ENCODE data around the gene CD34. TPM values are rescaled to one million over a fixed set of nuclear protein-coding genes. Genes with fewer than 3 reads are reported as not detected.

CD34 gene, protein sequence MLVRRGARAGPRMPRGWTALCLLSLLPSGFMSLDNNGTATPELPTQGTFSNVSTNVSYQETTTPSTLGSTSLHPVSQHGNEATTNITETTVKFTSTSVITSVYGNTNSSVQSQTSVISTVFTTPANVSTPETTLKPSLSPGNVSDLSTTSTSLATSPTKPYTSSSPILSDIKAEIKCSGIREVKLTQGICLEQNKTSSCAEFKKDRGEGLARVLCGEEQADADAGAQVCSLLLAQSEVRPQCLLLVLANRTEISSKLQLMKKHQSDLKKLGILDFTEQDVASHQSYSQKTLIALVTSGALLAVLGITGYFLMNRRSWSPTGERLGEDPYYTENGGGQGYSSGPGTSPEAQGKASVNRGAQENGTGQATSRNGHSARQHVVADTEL
- total RNA-seq (2014; rRNA removed) (not detected in 2 replicates), Bru-seq, nascent RNA (percentile 5 among the genes with signal in this experiment), BruChase-seq, experiment 1, labeled RNA remaining after a 6-hour chase (percentile 3 among the genes with signal in this experiment), BruChase-seq, experiment 2, labeled RNA remaining after a 2-hour chase (percentile 5 among the genes with signal in this experiment)
- long read RNA-seq = 0 reads

DNA sequence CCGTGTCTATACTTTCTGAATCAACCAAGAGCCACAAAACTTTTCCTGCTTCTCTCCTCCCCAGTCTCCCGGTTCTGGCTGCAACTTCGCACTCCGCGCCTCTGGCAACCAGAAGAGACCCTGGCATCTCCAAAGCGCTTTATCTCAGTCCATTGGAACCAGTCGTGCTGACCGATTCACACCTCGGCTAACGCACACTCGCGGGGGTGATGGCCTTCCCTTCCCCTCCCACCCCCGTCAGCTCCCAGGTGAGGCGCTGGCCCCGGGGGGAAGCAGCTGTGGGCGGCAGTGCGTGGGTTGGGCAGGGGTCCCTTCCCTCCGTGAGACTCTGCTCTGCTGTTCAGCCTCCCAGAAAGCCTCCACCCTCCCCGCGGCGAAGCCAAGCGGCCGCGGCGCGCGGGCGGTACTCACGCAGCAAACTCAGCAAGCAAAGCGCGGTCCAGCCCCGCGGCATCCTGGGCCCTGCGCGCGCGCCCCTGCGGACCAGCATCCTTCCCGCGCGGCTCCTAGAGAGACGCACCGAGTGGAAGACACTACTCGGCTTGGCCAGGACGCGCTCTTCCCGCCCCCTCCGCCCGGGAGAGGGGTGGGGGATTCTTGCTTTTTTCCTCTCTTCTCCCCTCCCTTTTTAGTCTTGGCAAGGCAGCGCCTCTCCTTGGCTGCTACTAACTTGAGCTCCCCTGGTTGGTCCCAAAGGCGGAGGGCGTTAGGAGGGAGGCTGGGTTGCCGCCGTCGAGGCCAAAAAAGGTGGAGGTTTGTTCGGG, at the start of gene CD34:
Gene CD34 (minus strand): TSS at position 535 of the 764 bp plus-strand sequence. CDS start 45 bp downstream, at position 490.
- Histone ChIP-seq H3K4me2 (ENCODE audit: low read length) (peak within 1 kb of the TSS; percentile 20), H2AFZ (ENCODE audit: low read length) (no peak within 1 kb of the TSS; the same call in 1 of the 2 replicates)

GRCh38 chr1:207960346-207960745, 49.4 kb upstream of the CD34 start:
- H3K4me2 ChIP-seq (ENCODE audit: low read length) = no peak overlapping the region
- H3K36me3 ChIP-seq (ENCODE audit: low read depth, low read length) = no peaks in the 10 kb centered on the region
- H3K9ac ChIP-seq (ENCODE audit: low read length) = no peak overlapping the region
- BruUV-seq (replicated peaks) = no TSS peak
- no peaks in the 10 kb centered on the region for H3K79me2 ChIP-seq (ENCODE audit: low read length)
- intact Hi-C loops (cut with micrococcal nuclease) = no loop called here
- TF ChIP-seq EZH2phosphoT487 (IDR thresholded peaks at IDR 0.05; ENCODE audit: borderline replicate concordance, low read length) (no peak), EZH2 (IDR thresholded peaks at IDR 0.05; ENCODE audit: low read length, unreplicated experiment) (no peak)
- TF ChIP-seq, protein P1, sequence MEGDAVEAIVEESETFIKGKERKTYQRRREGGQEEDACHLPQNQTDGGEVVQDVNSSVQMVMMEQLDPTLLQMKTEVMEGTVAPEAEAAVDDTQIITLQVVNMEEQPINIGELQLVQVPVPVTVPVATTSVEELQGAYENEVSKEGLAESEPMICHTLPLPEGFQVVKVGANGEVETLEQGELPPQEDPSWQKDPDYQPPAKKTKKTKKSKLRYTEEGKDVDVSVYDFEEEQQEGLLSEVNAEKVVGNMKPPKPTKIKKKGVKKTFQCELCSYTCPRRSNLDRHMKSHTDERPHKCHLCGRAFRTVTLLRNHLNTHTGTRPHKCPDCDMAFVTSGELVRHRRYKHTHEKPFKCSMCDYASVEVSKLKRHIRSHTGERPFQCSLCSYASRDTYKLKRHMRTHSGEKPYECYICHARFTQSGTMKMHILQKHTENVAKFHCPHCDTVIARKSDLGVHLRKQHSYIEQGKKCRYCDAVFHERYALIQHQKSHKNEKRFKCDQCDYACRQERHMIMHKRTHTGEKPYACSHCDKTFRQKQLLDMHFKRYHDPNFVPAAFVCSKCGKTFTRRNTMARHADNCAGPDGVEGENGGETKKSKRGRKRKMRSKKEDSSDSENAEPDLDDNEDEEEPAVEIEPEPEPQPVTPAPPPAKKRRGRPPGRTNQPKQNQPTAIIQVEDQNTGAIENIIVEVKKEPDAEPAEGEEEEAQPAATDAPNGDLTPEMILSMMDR (conservative IDR thresholded peaks at IDR 0.05; ENCODE audit: low read depth, low read length) = no peak
- no peaks in the 10 kb centered on the region for H3K9me2 ChIP-seq (replicated peaks; ENCODE audit: low read length)
- no peak overlapping the region for H3K4me3 ChIP-seq (ENCODE audit: low read length)
- no peaks in the 10 kb centered on the region for H4K20me1 ChIP-seq (ENCODE audit: low read length)
- ATAC-seq (no peak), DNase-seq (no peak)
- ChIA-PET POLR2A (ENCODE audit: unreplicated experiment) (no interaction called here), CTCF (no interaction called here)
- no peak overlapping the region for H2AFZ ChIP-seq (ENCODE audit: low read length)
- no peaks in the 10 kb centered on the region for H3K9me3 ChIP-seq (ENCODE audit: low read length)
- H3K27ac ChIP-seq (ENCODE audit: low read length) = no peak overlapping the region
- no peaks in the 10 kb centered on the region for H3F3A ChIP-seq (ENCODE audit: low read length, unreplicated experiment)
- peaks cover 14% of the 10 kb centered on the region for H3K4me1 ChIP-seq (ENCODE audit: insufficient read depth, low read length)
- 0 out of 2 replicates have a peak, but pooled peaks cover 1% of the 10 kb centered on the region for H3K27me3 ChIP-seq (ENCODE audit: low read length)

More for the DNA sequence above, at the start of gene CD34:
- H3K27me3 ChIP-seq (ENCODE audit: low read length) = peaks cover 28% of the 10 kb centered on the region
- no peaks in the 10 kb centered on the region for H3K9me3 ChIP-seq (ENCODE audit: low read length)
- ChIA-PET CTCF (no interaction called here), POLR2A (ENCODE audit: unreplicated experiment) (interaction anchor here (0.6 kb wide), 1 partner anchor 87 kb away, joined by 9 read pairs; no protein-coding TSS in a partner anchor)
- DNase-seq (no peak), ATAC-seq (no peak)
- intact Hi-C loops (cut with micrococcal nuclease) = no loop called here
- TF ChIP-seq EZH2phosphoT487 (IDR thresholded peaks at IDR 0.05; ENCODE audit: borderline replicate concordance, low read length) (no peak), EZH2 (IDR thresholded peaks at IDR 0.05; ENCODE audit: low read length, unreplicated experiment) (peak; percentile 41)
- no peaks in the 10 kb centered on the region for H3F3A ChIP-seq (ENCODE audit: low read length, unreplicated experiment)
- no peaks in the 10 kb centered on the region for H3K36me3 ChIP-seq (ENCODE audit: low read depth, low read length)
- H3K79me2 ChIP-seq (ENCODE audit: low read length) = no peaks in the 10 kb centered on the region
- H3K9ac ChIP-seq (ENCODE audit: low read length) = no peak within 1 kb of the TSS
- H3K4me1 ChIP-seq (ENCODE audit: insufficient read depth, low read length) = no peaks in the 10 kb centered on the region
- H3K4me3 ChIP-seq (ENCODE audit: low read length) = peak within 1 kb of the TSS; percentile 39; the same call in 1 of the 2 replicates
- no peak within 1 kb of the TSS for H3K27ac ChIP-seq (ENCODE audit: low read length)
- no peaks in the 10 kb centered on the region for H4K20me1 ChIP-seq (ENCODE audit: low read length)
- no peaks in the 10 kb centered on the region for H3K9me2 ChIP-seq (replicated peaks; ENCODE audit: low read length)
- no TSS peak for BruUV-seq (replicated peaks)

GRCh38 chr1:207959910-207960309, 49.0 kb upstream of the CD34 start:
- no peak overlapping the region for H3K27ac ChIP-seq (ENCODE audit: low read length)
- DNase-seq (no peak), ATAC-seq (no peak)
- no peaks in the 10 kb centered on the region for H3K9me2 ChIP-seq (replicated peaks; ENCODE audit: low read length)
- H3K79me2 ChIP-seq (ENCODE audit: low read length) = no peaks in the 10 kb centered on the region
- H3K4me2 ChIP-seq (ENCODE audit: low read length) = no peak overlapping the region
- no peak overlapping the region for H2AFZ ChIP-seq (ENCODE audit: low read length)
- H3K9me3 ChIP-seq (ENCODE audit: low read length) = no peaks in the 10 kb centered on the region
- H3K4me1 ChIP-seq (ENCODE audit: insufficient read depth, low read length) = peaks cover 14% of the 10 kb centered on the region
- no peaks in the 10 kb centered on the region for H3F3A ChIP-seq (ENCODE audit: low read length, unreplicated experiment)
- no peak overlapping the region for H3K4me3 ChIP-seq (ENCODE audit: low read length)
- no TSS peak for BruUV-seq (replicated peaks)
- TF ChIP-seq, protein P1 (conservative IDR thresholded peaks at IDR 0.05; ENCODE audit: low read depth, low read length) = no peak
- TF ChIP-seq EZH2phosphoT487 (IDR thresholded peaks at IDR 0.05; ENCODE audit: borderline replicate concordance, low read length) = no peak
- TF ChIP-seq EZH2 (IDR thresholded peaks at IDR 0.05; ENCODE audit: low read length, unreplicated experiment) = no peak
- no peaks in the 10 kb centered on the region for H3K36me3 ChIP-seq (ENCODE audit: low read depth, low read length)
- ChIA-PET POLR2A (ENCODE audit: unreplicated experiment) (no interaction called here), CTCF (no interaction called here)
- H4K20me1 ChIP-seq (ENCODE audit: low read length) = no peaks in the 10 kb centered on the region
- H3K9ac ChIP-seq (ENCODE audit: low read length) = no peak overlapping the region
- intact Hi-C loops (cut with micrococcal nuclease) = no loop called here
- 0 out of 2 replicates have a peak, but pooled peaks cover 6% of the 10 kb centered on the region for H3K27me3 ChIP-seq (ENCODE audit: low read length)
